Prostate gland (tissue), 2 donors: ENCODE results near the gene ABCC5. TPM values are rescaled to one million over a fixed set of nuclear protein-coding genes. Genes with fewer than 3 reads are reported as not detected.

Experiments
- DNase-seq: peaks from one replicate; pipeline ENCODE4 v3.0.0-alpha.2; 2019; ENCODE audit warnings: low spot score
- H3K27ac ChIP-seq, 2 donors: fragments of 200-600 bp; sonication (generic); 2 replicates each; pipeline ENCODE4 v1.5.1; 2017 to 2019
- H3K27me3 ChIP-seq: fragments of 200-600 bp; sonication (generic); replicated peaks from 2 replicates; pipeline ENCODE4 v1.5.1; 2019; ENCODE audit not compliant: insufficient read depth
- H3K36me3 ChIP-seq, 2 donors: fragments of 200-600 bp; sonication (generic); 1 replicate in 1 of 2; 2 replicates in 1 of 2; pipeline versions ENCODE4 v1.5.1 to v1.8.1; 2017 to 2019
- H3K4me1 ChIP-seq: fragments of 200-600 bp; sonication (generic); replicated peaks from 2 replicates; pipeline ENCODE4 v1.5.1; 2019
- H3K4me3 ChIP-seq, 2 donors: fragments of 200-600 bp; sonication (generic); 2 replicates each; pipeline ENCODE4 v1.5.1; 2017 to 2019
- H3K9me3 ChIP-seq: fragments of 200-600 bp; sonication (generic); 2 replicates; pipeline ENCODE4 v1.5.1; 2017
- CTCF ChIP-seq, 4 experiments: fragments of 200-600 bp in 2 of 4; fragments of 450-650 bp in 2 of 4; sonication (generic) in 2 of 4; IDR thresholded peaks; 1 replicate in 3 of 4; 2 replicates in 1 of 4; pipeline ENCODE4 v1.5.1; 2016 to 2019; ENCODE audit warnings: antibody characterized with exemption in 4 of 4, mild to moderate bottlenecking in 2 of 4, moderate library complexity in 2 of 4
- POLR2A ChIP-seq: fragments of 450-650 bp; IDR thresholded peaks from one replicate; pipeline ENCODE4 v1.6.1; 2016; ENCODE audit warnings: antibody characterized with exemption, mild to moderate bottlenecking
- POLR2AphosphoS5 ChIP-seq: sonication (generic); formaldehyde crosslinking; IDR thresholded peaks from one replicate; pipeline ENCODE4 v1.6.1; 2017; ENCODE audit warnings: antibody characterized with exemption
- WGBS: methylation state at CpG from one replicate; pipeline ENCODE4 v1.1.5; 2018; 5-methylcytosine and 5-hydroxymethylcytosine counted together
- intact Hi-C: fragments of 100-400 bp; cut with DNase I; formaldehyde crosslinking; loops from one replicate; pipeline ENCODE4 v1.14.2; 2022
- total RNA-seq, 2 donors: library from RNA; depleted of rRNA; stranded (reverse); fragments of >200 nt; gene quantifications; one replicate each; pipeline ENCODE4 v1.1.0, GENCODE V29; 2016

Gene ABCC5
- total RNA-seq, 2 donors from 2014 or later: 17.9 to 43.6 TPM

GRCh38 chr3:184052767-184053166, 35.1 kb upstream of the ABCC5 start, which contains the start of gene HTR3C:
Gene HTR3C (plus strand): TSS chr3:184053047. CDS start chr3:184053081, 34 bp downstream.
- WGBS: 65% methylated on average over 4 of the region's 4 CpGs
- intact Hi-C loops: no loop called here
- TF ChIP-seq POLR2A (no peak), POLR2AphosphoS5 (no peak), CTCF (IDR thresholded peaks at IDR 0.05) (no peak)
- Histone ChIP-seq H3K36me3 (no peaks in the 10 kb centered on the region), H3K4me3 (no peak within 1 kb of the TSS), H3K27ac (no peak within 1 kb of the TSS), H3K4me1 (no peaks in the 10 kb centered on the region), H3K27me3 (no peaks in the 10 kb centered on the region), H3K9me3 (no peaks in the 10 kb centered on the region)
- DNase-seq: no peak

GRCh38 chr3:184050217-184050847, 32.6 kb upstream of the ABCC5 start:
- 81% methylated on average over 7 of the region's 7 CpGs for WGBS
- no peak overlapping the region for H3K27ac ChIP-seq
- TF ChIP-seq POLR2A (no peak), POLR2AphosphoS5 (no peak), CTCF (IDR thresholded peaks at IDR 0.05) (no peak)
- H3K4me1 ChIP-seq: no peaks in the 10 kb centered on the region
- no peaks in the 10 kb centered on the region for H3K9me3 ChIP-seq
- intact Hi-C loops: no loop called here
- no peak overlapping the region for H3K4me3 ChIP-seq
- DNase-seq: peak; percentile 39
- no peaks in the 10 kb centered on the region for H3K27me3 ChIP-seq
- H3K36me3 ChIP-seq: no peaks in the 10 kb centered on the region

- Histone ChIP-seq H3K27me3 (no peaks in the 10 kb centered on the region), H3K4me1 (no peaks in the 10 kb centered on the region), H3K36me3 (no peaks in the 10 kb centered on the region), H3K9me3 (no peaks in the 10 kb centered on the region), H3K27ac (no peak overlapping the region), H3K4me3 (no peak overlapping the region)
- TF ChIP-seq CTCF (IDR thresholded peaks at IDR 0.05) (no peak), POLR2A (no peak), POLR2AphosphoS5 (no peak)
- intact Hi-C loops: no loop called here
- WGBS: 92% methylated on average over 5 of the region's 5 CpGs
- no peak for DNase-seq
These were observed 28.3 kb upstream of the ABCC5 start for GRCh38 chr3:184045995-184046394.

GRCh38 chr3:184042617-184043016, 24.9 kb upstream of the ABCC5 start:
- 83% methylated on average over 1 of the region's 1 CpG for WGBS
- Histone ChIP-seq H3K9me3 (no peaks in the 10 kb centered on the region), H3K27me3 (no peaks in the 10 kb centered on the region), H3K36me3 (no peaks in the 10 kb centered on the region), H3K4me1 (no peaks in the 10 kb centered on the region), H3K27ac (no peak overlapping the region), H3K4me3 (no peak overlapping the region)
- intact Hi-C loops: no loop called here
- TF ChIP-seq POLR2AphosphoS5: no peak
- TF ChIP-seq POLR2A: no peak
- TF ChIP-seq CTCF (IDR thresholded peaks at IDR 0.05): no peak
- no peak for DNase-seq

GRCh38 chr3:184040010-184040409, 22.3 kb upstream of the ABCC5 start:
- no peak for DNase-seq
- Histone ChIP-seq H3K4me3 (no peak overlapping the region), H3K9me3 (no peaks in the 10 kb centered on the region), H3K27ac (no peak overlapping the region), H3K4me1 (no peaks in the 10 kb centered on the region), H3K36me3 (no peaks in the 10 kb centered on the region), H3K27me3 (no peaks in the 10 kb centered on the region)
- TF ChIP-seq POLR2AphosphoS5 (no peak), CTCF (IDR thresholded peaks at IDR 0.05) (peak in 2 of 4 experiments; percentile 13 to 44), POLR2A (no peak)
- intact Hi-C loops: no loop called here
- WGBS: 62% methylated on average over 3 of the region's 3 CpGs
